DMS153 (cell line): ENCODE results near the gene PBX3.

ENCODE experiments used
- DNase-seq: peaks from one replicate; lab custom pipeline; 2025; lab: John Stamatoyannopoulos, UW

Gene PBX3

GRCh38 chr9:125747053-125747764 lies at the start of gene PBX3:
Gene PBX3 (plus strand): TSS chr9:125747373.
- no peak for DNase-seq

GRCh38 chr9:125699870-125700269 lies 47.3 kb upstream of the PBX3 start:
- no peak for DNase-seq

GRCh38 chr9:125700791-125701190 lies 46.4 kb upstream of the PBX3 start:
- no peak for DNase-seq

- DNase-seq: no peak
Observed at GRCh38 chr9:125701351-125701750, 45.8 kb upstream of the PBX3 start.

GRCh38 chr9:125703662-125704061 lies 43.5 kb upstream of the PBX3 start:
- DNase-seq: no peak

- no peak for DNase-seq
Observed at GRCh38 chr9:125705893-125706292, 41.3 kb upstream of the PBX3 start.

GRCh38 chr9:125706651-125707471 lies 40.3 kb upstream of the PBX3 start, which contains the start of gene MAPKAP1:
Gene MAPKAP1 (minus strand): TSS chr9:125707208. CDS start chr9:125672574, 34,634 bp downstream.
- DNase-seq: peak; percentile 93

GRCh38 chr9:125707472-125707804 lies 39.7 kb upstream of the PBX3 start:
- no peak for DNase-seq

- DNase-seq: no peak
Observed at GRCh38 chr9:125726456-125727132, 20.6 kb upstream of the PBX3 start.

GRCh38 chr9:125730168-125730567 lies 17.0 kb upstream of the PBX3 start:
- DNase-seq: no peak

GRCh38 chr9:125732562-125732961 lies 14.6 kb upstream of the PBX3 start:
- no peak for DNase-seq

- DNase-seq: no peak
Observed at GRCh38 chr9:125739436-125739835, 7.7 kb upstream of the PBX3 start.

- no peak for DNase-seq
Observed at GRCh38 chr9:125742657-125743056, 4.5 kb upstream of the PBX3 start.

GRCh38 chr9:125743682-125744428 lies 3.3 kb upstream of the PBX3 start:
- DNase-seq: no peak

- no peak for DNase-seq
Observed at GRCh38 chr9:125744616-125745015, 2.6 kb upstream of the PBX3 start.

GRCh38 chr9:125745018-125745417 lies 2.2 kb upstream of the PBX3 start:
- no peak for DNase-seq

GRCh38 chr9:125745682-125746016 lies 1.5 kb upstream of the PBX3 start:
- DNase-seq: no peak

- peak; percentile 96 for DNase-seq
Observed at GRCh38 chr9:125746017-125746773, 978 bp upstream of the PBX3 start.

GRCh38 chr9:125746774-125747052 lies 460 bp upstream of the PBX3 start:
- DNase-seq: no peak

- no peak for DNase-seq
Observed at GRCh38 chr9:125747765-125748445, 732 bp downstream of the PBX3 start.

GRCh38 chr9:125748446-125749099 lies 1.4 kb downstream of the PBX3 start:
- no peak for DNase-seq
